HG03520 (cell line): ENCODE measurements around the gene ALK.

Source experiments
- ATAC-seq: cut with Tn5 transposase; IDR thresholded peaks from one replicate; pipeline ENCODE4 v1.9.1; 2021; ENCODE audit warnings: mild to moderate bottlenecking, moderate library complexity; ENCODE audit not compliant: unreplicated experiment

ALK gene

GRCh38 chr2:29186817-29187216, 734.6 kb downstream of the ALK start:
- ATAC-seq = no peak

DNA sequence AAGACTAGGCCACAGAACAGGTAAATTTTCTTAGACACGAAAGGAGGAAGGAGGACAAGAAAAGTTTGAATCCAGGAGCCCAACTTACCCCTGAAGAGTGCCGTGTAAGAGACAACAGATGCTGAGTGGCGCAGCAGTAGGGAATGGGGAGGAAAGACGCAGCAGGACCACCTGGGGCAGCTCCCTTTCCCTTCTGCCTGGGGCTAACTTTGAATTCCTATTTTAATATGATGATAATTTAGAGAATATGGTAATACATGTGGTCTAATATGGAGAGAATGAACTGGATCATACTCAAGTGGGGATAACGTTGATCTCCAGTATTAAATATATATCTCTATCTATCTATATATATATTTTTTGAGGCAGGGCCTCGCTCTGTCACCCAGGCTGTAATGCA, 736.9 kb downstream of the ALK start:
- ATAC-seq = no peak

DNA sequence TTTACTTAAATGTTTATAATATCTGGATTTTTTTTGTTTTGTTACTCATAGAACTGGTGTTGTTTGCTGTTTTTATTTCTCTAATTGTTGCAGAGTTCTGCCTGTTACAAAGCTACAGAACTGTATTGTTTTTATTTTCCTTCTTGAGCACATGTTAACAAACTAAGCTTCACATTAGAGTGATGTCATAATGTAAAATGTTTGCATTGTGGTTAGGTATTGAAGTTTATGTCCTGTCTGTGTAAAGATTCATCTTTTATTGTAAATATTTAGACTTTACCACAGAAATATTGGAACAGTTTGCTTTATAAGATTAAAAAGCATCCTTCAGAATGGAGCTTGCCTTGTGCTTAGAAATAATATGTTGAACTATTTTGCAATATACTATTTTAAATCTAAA, 738.5 kb downstream of the ALK start:
- no peak for ATAC-seq

DNA sequence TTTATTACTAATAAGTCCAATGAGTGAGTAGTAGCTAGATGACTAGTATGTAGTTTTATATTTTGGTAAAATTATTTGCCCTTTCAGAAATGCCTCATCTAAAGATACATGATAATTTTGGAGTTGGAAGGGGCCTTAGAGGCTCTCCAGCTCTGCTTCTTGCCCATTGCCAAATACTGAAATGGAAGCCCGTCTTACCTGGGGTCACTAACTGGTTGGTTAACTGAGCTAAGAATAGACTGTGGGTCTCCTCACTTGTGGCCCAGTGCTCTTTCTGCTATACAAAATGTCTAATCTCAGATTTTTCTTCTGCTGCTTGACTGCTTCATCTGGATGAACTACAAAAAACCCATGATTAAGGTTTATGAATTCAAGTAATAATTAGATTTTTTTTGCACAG, 739.1 kb downstream of the ALK start:
- ATAC-seq = no peak

- no peak for ATAC-seq
These were observed 746.0 kb downstream of the ALK start for GRCh38 chr2:29175338-29175737.

DNA sequence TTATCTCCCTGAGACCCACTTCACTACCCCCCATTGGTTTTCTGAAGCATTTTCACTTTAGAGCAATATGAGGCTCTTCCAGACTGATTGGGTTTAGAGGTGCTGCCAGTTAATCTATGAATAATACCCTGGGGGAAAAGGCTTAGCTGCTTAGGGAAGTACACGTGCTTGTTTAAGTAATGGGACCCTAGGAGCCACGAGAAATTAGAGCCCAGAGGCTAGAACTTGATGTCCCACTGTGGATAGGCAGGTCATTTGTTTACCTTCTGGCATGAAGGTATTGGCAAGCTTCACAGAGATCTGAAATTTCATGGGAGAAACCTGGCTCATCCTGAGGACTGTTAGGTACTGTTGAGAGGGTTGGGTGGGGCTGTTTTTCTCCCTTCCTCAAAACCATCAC, 746.4 kb downstream of the ALK start:
- ATAC-seq = no peak

GRCh38 chr2:29166242-29167039, 754.9 kb downstream of the ALK start:
- ATAC-seq = no peak

DNA sequence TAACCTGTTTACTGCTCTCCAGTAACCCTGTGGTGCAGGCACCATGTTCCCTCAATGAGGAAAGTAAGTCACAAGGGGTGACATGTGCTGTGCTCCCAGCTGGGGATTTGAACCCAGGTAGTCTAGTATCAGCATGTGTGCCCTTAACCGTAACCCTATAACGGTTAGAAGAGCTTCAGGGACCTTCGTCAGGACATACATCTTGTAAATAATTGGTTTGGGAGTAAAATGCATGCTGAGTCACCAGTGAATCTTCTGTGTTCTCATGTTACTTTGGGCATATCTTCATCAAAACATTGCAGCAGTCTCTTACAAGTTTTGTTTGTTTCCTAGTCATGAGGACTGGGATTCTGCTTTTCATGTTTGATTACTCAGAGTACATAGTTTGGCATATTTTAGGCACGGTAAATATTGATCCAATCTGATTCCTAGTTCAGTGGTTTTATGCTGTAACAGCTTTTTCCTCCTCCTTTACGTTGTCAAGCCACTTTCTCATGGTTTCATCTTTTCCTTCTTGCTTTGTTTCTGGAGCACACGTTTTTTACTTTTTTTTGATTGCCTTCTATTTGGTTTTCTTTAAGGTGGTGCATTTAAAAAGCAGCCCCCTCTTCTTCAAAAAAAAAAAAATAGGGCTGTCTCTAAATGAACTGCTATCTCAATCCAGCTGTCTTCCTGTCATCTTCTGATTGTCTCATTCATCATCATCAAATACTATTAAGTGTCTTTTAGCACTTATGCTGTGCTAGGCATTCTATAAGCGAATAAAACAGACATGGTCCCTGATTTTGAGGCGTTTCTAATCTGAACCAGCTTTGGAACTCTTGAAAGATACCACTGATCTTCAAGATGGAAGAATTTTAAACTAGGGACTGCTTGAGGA, 755.8 kb downstream of the ALK start:
- ATAC-seq = no peak

GRCh38 chr2:29164091-29164846, 757.1 kb downstream of the ALK start:
- ATAC-seq = no peak

GRCh38 chr2:29162204-29162928, 759.0 kb downstream of the ALK start:
- ATAC-seq = no peak

- no peak for ATAC-seq
These were observed 761.2 kb downstream of the ALK start for GRCh38 chr2:29160184-29160583.

- ATAC-seq = no peak
These were observed 762.3 kb downstream of the ALK start for GRCh38 chr2:29159125-29159524.

GRCh38 chr2:29157131-29157530, 764.3 kb downstream of the ALK start:
- ATAC-seq = no peak

DNA sequence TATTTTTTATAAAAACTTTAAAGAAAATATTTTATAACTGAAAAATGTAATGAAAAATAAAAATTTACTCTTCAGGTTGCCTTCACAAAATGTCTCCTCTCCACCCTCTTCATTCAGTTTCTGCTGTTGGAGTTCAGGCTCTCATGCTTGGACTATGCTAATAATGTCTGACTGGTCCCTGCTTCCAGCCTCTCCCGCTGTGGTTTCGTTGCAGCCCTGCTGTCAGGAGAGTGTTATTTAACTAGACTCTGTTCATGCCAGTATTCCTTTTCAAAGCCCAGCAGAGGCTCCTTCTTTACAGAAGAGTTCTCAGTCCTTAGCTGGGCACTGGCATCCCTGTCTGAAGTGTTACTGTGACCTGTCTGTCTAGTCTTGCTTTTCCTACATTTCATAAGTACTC, 765.8 kb downstream of the ALK start:
- no peak for ATAC-seq

- no peak for ATAC-seq
These were observed 766.8 kb downstream of the ALK start for GRCh38 chr2:29154610-29155009.

- no peak for ATAC-seq
These were observed 773.4 kb downstream of the ALK start for GRCh38 chr2:29147963-29148362.

- ATAC-seq = no peak
These were observed 775.2 kb downstream of the ALK start for GRCh38 chr2:29146197-29146596.

DNA sequence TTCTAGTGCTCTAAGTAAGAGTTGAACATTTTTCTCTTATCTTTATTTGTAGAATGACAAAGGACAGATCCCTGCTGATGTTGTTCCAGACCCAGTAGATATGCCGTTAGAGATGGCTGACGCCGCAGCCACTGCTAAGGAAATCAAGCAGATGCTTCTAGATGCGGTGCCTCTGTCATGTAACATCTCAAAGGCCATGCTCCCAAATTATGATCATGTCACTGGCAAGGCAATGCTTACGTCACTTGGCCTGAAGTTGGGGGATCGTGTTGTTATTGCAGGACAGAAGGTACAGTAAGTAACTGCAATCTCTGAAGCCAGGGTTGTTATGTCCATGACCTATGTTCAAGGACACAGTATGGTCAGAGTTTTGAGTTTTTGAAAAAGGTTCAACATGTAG, 777.7 kb downstream of the ALK start:
- no peak for ATAC-seq
